HG02623 (cell line): Measurements from ENCODE around the gene DCAF16.
A peak's percentile ranks its signal among the peaks of the same experiment; 100 is the strongest.
"Not testable (repeated sequence)": the region's sequence is repeated elsewhere in the genome, so short reads cannot be mapped to it uniquely, and the experiment has no call there.

ENCODE experiments used
- ATAC-seq: cut with Tn5 transposase; IDR thresholded peaks from one replicate; pipeline ENCODE4 v1.9.1; 2021; ENCODE audit warnings: moderate library complexity; ENCODE audit not compliant: unreplicated experiment

DCAF16 gene

DNA sequence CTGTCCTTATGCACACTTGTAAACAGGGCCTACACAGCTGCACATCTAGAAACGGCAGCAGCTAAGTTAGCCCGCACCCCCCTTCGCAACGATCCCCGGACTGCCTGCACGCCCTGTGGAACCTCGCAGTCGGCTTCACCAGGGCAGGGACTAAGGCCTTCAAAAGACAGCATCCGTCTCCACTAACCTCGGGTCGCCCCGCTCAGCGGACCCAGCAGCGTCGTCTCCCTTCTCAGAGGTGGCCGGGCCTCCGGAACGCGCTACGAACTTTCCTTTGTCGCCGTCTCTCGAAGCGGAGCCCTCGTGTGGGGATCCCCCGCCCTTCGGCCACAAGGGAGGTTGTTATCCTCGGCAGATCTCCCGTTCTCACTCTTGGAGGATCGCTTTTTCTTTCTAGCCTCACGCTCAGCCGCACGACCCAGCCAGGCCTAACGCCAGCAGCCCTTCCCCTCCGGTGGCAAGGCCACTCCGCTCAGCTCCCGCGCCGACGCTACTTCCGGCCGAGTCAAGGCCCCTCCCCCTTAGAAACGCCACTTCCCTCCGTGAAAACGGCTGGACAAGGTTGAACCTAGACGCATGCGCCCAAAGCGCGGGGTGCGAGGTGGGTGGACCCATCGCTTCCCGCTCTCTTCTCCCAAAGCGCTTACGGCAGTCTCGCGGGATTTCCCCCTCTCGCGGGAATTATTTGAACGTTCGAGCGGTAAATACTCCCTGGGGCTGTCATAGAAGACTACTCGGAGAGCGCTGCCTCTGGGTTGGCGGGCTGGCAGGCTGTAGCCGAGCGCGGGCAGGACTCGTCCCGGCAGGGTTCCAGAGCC, at the start of gene DCAF16, which contains the start of gene NCAPG:
DCAF16 (minus strand) TSS at position 498 of the 818 bp plus-strand sequence. CDS start 6,616 bp downstream, outside the sequence.
NCAPG (plus strand) TSS at position 720 of the 818 bp plus-strand sequence. CDS start 99 bp downstream, outside the sequence.
- peak; percentile 86 for ATAC-seq

DNA sequence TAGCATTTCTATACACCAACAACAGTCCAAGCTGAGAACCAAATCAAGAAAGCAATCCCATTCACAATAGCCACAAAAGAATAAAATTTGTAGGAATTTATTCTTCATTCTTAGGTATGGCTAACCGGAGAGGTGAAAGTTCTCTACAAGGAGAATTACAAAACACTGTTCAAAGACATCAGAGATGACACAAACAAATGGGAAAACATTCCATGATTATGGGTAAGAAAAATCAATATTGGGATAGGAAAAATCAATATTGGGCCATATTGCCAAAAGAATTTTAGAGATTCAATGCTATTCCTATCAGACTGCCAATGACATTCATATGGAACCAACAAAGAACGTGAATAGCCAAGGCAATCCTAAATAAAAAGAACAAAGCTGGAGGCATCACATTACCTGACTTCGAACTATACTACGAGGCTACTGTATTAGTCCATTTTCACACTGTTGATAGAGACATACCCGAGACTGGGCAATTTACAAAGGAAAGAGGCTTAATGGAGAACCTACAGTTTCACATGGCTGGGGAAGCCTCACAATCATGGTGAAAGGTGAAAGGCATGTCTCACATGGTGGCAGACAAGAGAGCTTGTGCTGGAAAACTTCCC, 49.3 kb upstream of the DCAF16 start:
- no peak for ATAC-seq

DNA sequence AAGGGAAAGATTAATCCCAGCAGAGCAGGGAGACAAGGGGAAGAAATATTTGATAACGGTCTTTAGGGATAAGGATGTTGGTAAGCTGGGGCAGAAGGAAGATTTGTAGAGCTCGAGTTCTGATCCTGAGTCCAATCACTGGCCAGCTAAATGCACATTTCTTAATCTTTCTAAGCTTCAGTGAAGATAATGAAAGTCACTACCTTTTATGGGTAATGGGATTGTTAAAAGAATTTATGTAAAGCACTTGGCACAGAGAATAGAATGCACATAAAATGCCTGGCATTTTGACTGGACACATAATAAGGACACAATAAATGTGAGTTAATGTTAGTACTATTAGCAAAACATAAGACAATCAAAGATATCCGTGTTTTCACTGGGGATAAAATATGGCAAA, 43.5 kb upstream of the DCAF16 start:
- no peak for ATAC-seq

GRCh38 chr4:17851959-17852358, 41.4 kb upstream of the DCAF16 start:
- ATAC-seq, result no peak

GRCh38 chr4:17850295-17850694, 39.7 kb upstream of the DCAF16 start:
- not testable (repeated sequence) for ATAC-seq

GRCh38 chr4:17846266-17846665, 35.7 kb upstream of the DCAF16 start:
- ATAC-seq, result no peak

GRCh38 chr4:17823871-17824669, 13.5 kb upstream of the DCAF16 start:
- no peak for ATAC-seq

DNA sequence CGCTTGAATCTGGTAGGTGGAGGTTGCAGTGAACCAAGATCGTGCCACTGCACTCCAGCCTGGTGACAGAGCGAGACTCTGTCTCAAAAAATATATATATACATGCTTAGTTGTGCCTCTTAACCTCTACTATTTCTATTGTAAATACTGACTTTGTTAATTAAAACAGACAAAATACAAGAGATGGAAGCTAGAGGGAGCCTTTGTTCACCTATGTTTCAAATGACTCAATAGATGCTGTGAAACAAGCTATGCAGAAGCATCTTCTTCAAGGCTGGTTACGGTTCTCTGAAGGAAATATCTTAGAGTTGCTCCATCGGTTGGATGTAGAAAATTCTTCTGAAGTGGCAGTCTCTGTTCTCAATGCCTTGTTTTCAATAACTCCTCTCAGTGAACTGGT, 6.5 kb upstream of the DCAF16 start:
- peak; percentile 79 for ATAC-seq

- no peak for ATAC-seq
Observed at GRCh38 chr4:17816142-17816541, 5.6 kb upstream of the DCAF16 start.

- ATAC-seq, result no peak
Observed at GRCh38 chr4:17814140-17814539, 3.6 kb upstream of the DCAF16 start.

DNA sequence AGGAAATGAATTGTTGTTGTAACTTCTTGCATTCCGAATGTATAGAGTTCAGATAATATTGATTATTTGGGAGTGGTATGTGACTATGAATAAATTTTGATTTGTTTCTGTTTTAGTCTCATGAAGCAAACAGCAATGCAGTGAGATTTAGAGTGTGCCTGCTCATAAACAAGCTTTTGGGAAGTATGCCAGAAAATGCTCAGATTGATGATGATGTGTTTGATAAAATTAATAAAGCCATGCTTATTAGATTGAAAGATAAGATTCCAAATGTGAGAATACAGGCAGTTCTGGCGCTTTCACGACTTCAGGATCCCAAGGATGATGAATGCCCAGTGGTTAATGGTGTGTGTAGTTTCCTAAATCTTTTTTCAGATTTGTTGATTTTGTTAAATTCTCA, 2.2 kb upstream of the DCAF16 start:
- ATAC-seq, result no peak

GRCh38 chr4:17812125-17812524, 1.6 kb upstream of the DCAF16 start:
- no peak for ATAC-seq

DNA sequence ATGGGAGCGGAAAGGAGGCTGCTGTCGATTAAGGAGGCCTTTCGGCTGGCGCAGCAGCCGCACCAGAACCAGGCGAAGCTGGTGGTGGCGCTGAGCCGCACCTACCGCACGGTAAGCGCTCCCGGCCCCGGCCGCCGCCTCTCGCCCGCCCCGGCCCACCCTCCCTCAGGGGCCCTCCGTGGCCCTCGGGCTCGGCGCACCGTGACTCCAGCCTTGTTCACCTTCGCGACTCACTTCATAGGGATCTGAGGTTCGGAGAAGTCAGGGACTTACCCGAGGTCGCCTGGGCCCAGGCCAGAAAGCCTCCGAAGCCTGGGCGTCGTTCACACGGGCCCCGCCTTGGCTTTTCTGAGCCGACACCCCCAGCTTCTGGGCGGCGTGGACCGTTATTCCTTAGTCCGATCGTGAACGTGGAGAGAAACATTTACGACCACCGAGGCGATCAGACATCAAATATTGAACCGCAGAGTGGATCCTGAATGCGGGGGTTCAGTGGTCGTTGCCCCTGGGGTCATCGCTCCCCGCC, 584 bp upstream of the DCAF16 start:
- ATAC-seq, result peak; percentile 27

DNA sequence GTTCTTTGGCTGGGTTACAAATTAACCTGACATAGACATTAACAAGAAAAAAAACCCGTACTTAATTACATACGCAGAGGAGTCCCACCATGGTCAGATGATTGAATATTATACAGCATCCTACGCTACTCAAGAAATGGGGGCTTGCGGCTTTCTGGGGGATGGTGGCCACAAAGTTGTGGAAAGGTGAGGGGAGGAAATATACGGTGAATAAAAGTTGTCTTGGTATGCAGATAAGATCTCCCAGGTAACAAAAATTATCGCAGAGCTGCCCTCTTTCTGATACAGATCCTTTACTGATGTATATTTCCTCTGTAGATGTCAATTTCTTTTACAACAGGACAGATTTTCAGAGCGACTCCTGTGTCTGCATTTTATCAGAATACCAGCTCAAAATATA, 890 bp downstream of the DCAF16 start:
- ATAC-seq, result no peak

DNA sequence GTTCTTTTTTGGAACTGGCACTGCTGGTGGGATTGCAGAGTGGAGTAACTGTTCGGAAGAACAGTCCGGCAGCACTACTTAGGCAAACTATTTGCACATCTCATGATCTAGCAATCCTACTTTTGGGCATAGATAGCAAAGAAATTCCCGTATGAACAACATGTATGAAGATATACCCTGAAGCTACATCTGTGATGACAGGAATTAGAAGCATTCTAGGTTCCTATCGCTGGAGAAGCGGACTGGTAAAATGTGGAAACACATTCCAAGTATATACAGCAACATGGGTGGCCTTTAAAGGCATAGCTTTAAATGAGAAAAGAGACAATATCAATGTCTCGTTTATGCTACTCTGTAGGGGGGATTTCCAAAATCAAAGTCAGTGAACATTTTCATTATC, 3.1 kb downstream of the DCAF16 start:
- ATAC-seq, result no peak

GRCh38 chr4:17805580-17806155, 4.9 kb downstream of the DCAF16 start:
- no peak for ATAC-seq

DNA sequence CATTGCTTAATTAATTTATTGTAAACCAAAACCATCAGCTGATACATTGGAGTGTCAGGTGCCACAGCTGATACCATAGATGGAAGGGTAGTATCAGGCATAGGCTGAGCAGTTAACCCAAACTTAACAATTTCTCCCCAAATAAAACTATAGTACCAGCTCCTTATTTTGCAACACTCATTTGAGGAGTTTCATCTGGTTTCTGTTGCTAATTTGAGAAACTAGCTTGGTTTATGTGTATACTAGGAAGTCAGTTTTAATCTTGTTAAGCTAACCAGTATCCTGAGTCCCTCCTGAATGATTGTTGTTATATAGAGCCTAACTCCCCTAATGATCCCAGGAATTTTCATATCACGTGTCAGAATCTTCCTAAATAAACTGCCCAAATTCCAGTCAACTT, 12.7 kb downstream of the DCAF16 start:
- ATAC-seq, result no peak

- ATAC-seq, result no peak
Observed at GRCh38 chr4:17794730-17795129, 15.8 kb downstream of the DCAF16 start.

DNA sequence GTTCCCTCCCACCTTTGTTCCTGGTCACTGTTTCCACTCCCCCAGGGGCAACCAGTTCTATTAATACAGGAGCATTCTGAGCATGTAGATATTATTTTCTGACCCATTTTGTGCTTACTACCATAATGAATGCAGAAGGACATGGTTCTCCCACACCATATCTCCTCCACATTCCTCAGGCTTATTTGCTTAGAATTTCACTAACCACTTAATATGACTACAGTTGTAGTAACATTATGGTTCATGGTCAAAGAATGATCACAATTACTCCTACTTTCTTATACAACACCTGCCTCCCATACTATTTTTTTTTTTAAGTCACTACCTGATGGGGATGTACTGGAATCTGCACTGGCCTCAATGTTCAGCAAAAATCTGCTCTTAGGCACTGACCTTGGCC, 21.6 kb downstream of the DCAF16 start:
- ATAC-seq, result no peak

GRCh38 chr4:17787315-17787714, 23.2 kb downstream of the DCAF16 start:
- ATAC-seq, result no peak

GRCh38 chr4:17786567-17786966, 24.0 kb downstream of the DCAF16 start:
- no peak for ATAC-seq
